ENCODE measurements around the gene UBE2E2. TPM values are rescaled to one million over a fixed set of nuclear protein-coding genes. Genes with fewer than 3 reads are reported as not detected.

The UBE2E2 gene
- total RNA-seq, 1 donor from 2014 or later, result 32.5 TPM

GRCh38 chr3:23320586-23321570 lies 117.8 kb downstream of the UBE2E2 start:
- no peak for TF ChIP-seq CTCF (IDR thresholded peaks at IDR 0.05; ENCODE audit: unreplicated experiment)
- Mint-ChIP-seq H3K9me3 (ENCODE audit: low read depth) (peaks cover 7% of the 10 kb centered on the region), H3K27ac (no peak overlapping the region), H3K27me3 (no peaks in the 10 kb centered on the region), H3K36me3 (ENCODE audit: insufficient read depth) (peaks cover 3% of the 10 kb centered on the region), H3K4me1 (ENCODE audit: low read depth) (peaks cover 4% of the 10 kb centered on the region), H3K4me3 (ENCODE audit: low read depth) (no peak overlapping the region)
- no peak for DNase-seq (ENCODE audit: low spot score, unreplicated experiment)

- no peak overlapping the region for H3K4me3 Mint-ChIP-seq (ENCODE audit: low read depth)
- H3K9me3 Mint-ChIP-seq (ENCODE audit: low read depth), result peaks cover 7% of the 10 kb centered on the region
- H3K4me1 Mint-ChIP-seq (ENCODE audit: low read depth), result peaks cover 4% of the 10 kb centered on the region
Observed at GRCh38 chr3:23324745-23325144, 121.6 kb downstream of the UBE2E2 start.

GRCh38 chr3:23325466-23326065 lies 122.4 kb downstream of the UBE2E2 start:
- no peaks in the 10 kb centered on the region for H3K27me3 Mint-ChIP-seq
- no peak for DNase-seq (ENCODE audit: low spot score, unreplicated experiment)
- no peak for TF ChIP-seq CTCF (IDR thresholded peaks at IDR 0.05; ENCODE audit: unreplicated experiment)
- H3K9me3 Mint-ChIP-seq (ENCODE audit: low read depth), result peaks cover 7% of the 10 kb centered on the region
- H3K36me3 Mint-ChIP-seq (ENCODE audit: insufficient read depth), result no peaks in the 10 kb centered on the region
- H3K27ac Mint-ChIP-seq, result no peak overlapping the region
- H3K4me3 Mint-ChIP-seq (ENCODE audit: low read depth), result no peak overlapping the region
- H3K4me1 Mint-ChIP-seq (ENCODE audit: low read depth), result peaks cover 9% of the 10 kb centered on the region

More at GRCh38 chr3:23324745-23325144, 121.6 kb downstream of the UBE2E2 start:
- no peak for TF ChIP-seq CTCF (IDR thresholded peaks at IDR 0.05; ENCODE audit: unreplicated experiment)
- no peak overlapping the region for H3K27ac Mint-ChIP-seq
- DNase-seq (ENCODE audit: low spot score, unreplicated experiment), result no peak
- no peaks in the 10 kb centered on the region for H3K27me3 Mint-ChIP-seq
- H3K36me3 Mint-ChIP-seq (ENCODE audit: insufficient read depth), result no peaks in the 10 kb centered on the region

- no peak overlapping the region for H3K27ac Mint-ChIP-seq
- no peak for TF ChIP-seq CTCF (IDR thresholded peaks at IDR 0.05; ENCODE audit: unreplicated experiment)
Observed at GRCh38 chr3:23329471-23330105, 126.5 kb downstream of the UBE2E2 start.

GRCh38 chr3:23330568-23330967 lies 127.4 kb downstream of the UBE2E2 start:
- Mint-ChIP-seq H3K9me3 (ENCODE audit: low read depth) (peaks cover 5% of the 10 kb centered on the region), H3K36me3 (ENCODE audit: insufficient read depth) (no peaks in the 10 kb centered on the region), H3K27ac (no peak overlapping the region), H3K4me1 (ENCODE audit: low read depth) (peaks cover 12% of the 10 kb centered on the region), H3K27me3 (no peaks in the 10 kb centered on the region), H3K4me3 (ENCODE audit: low read depth) (no peak overlapping the region)
- no peak for TF ChIP-seq CTCF (IDR thresholded peaks at IDR 0.05; ENCODE audit: unreplicated experiment)
- no peak for DNase-seq (ENCODE audit: low spot score, unreplicated experiment)

More at GRCh38 chr3:23329471-23330105, 126.5 kb downstream of the UBE2E2 start:
- Mint-ChIP-seq H3K9me3 (ENCODE audit: low read depth) (peaks cover 7% of the 10 kb centered on the region), H3K36me3 (ENCODE audit: insufficient read depth) (no peaks in the 10 kb centered on the region), H3K27me3 (no peaks in the 10 kb centered on the region), H3K4me3 (ENCODE audit: low read depth) (no peak overlapping the region), H3K4me1 (ENCODE audit: low read depth) (peaks cover 12% of the 10 kb centered on the region)
- no peak for DNase-seq (ENCODE audit: low spot score, unreplicated experiment)
